H1 (cell line): ENCODE measurements around the gene CDKN1A. TPM values are rescaled to one million over a fixed set of nuclear protein-coding genes. Genes with fewer than 3 reads are reported as not detected.
A peak's percentile ranks its signal among the peaks of the same experiment; 100 is the strongest.

Experiments used
- CTCF ChIA-PET: fragments of 300-600 bp; sonication (Branson Sonifier 250); formaldehyde crosslinking; loops from one replicate; lab custom pipeline; 2021; ENCODE audit not compliant: partially characterized antibody; lab: Charles Lee
- POLR2A ChIA-PET: fragments of 300-600 bp; sonication (Branson Sonifier 250); formaldehyde crosslinking; loops from one replicate; lab custom pipeline; 2021; ENCODE audit warnings: inconsistent platforms; ENCODE audit not compliant: partially characterized antibody; lab: Charles Lee
- DNase-seq, 2 experiments: peaks; one replicate each; pipeline versions ENCODE4 v3.0.0 to v3.0.0-alpha.2; 2010 to 2022; ENCODE audit warnings: low spot score in 2 of 2, low read depth in 1 of 2, mixed read lengths in 1 of 2
- FAIRE-seq: peaks from 2 replicates; lab custom pipeline; 2011; peaks lifted over from hg19 to GRCh38; lab: Jason Lieb, UNC
- H2AFZ ChIP-seq: 2 replicates; pipeline ENCODE4 v1.8.1; 2012; ENCODE audit warnings: low read length, inconsistent platforms
- H2AK5ac ChIP-seq: 2 replicates; pipeline ENCODE4 v1.6.1; 2013; ENCODE audit warnings: low read depth, low read length
- H2BK120ac ChIP-seq: replicated peaks from 2 replicates; pipeline ENCODE3; 2013; ENCODE audit warnings: low read depth, low read length, inconsistent platforms
- H2BK12ac ChIP-seq: 2 replicates; pipeline ENCODE4 v1.6.1; 2013; ENCODE audit warnings: low read depth, low read length
- H2BK15ac ChIP-seq: 2 replicates; pipeline ENCODE4 v1.6.1; 2013; ENCODE audit warnings: low read length
- H2BK20ac ChIP-seq: 2 replicates; pipeline ENCODE4 v1.6.1; 2013; ENCODE audit warnings: low read length
- H2BK5ac ChIP-seq: 2 replicates; pipeline ENCODE4 v1.6.1; 2013; ENCODE audit warnings: low read depth, low read length
- H3K14ac ChIP-seq: 2 replicates; pipeline ENCODE4 v1.6.1; 2013; ENCODE audit warnings: inconsistent platforms; ENCODE audit not compliant: insufficient read length
- H3K18ac ChIP-seq: 2 replicates; pipeline ENCODE4 v1.6.1; 2013; ENCODE audit warnings: low read length; ENCODE audit errors: extremely low read depth
- H3K23ac ChIP-seq: 2 replicates; pipeline ENCODE4 v1.6.1; 2013; ENCODE audit warnings: inconsistent platforms; ENCODE audit not compliant: insufficient read length
- H3K23me2 ChIP-seq: 2 replicates; pipeline ENCODE4 v1.6.1; 2013; ENCODE audit warnings: low read depth, low read length
- H3K27ac ChIP-seq: 2 replicates; pipeline ENCODE4 v1.6.1; 2011; ENCODE audit warnings: low read depth, low read length, inconsistent platforms
- H3K27me3 ChIP-seq, 4 experiments: replicated peaks in 1 of 4; 1 replicate in 1 of 4; 2 replicates in 3 of 4; pipeline versions ENCODE4 v1.6.1 to v1.8.1; 2011 to 2013; ENCODE audit warnings: low read length in 3 of 4, mild to moderate bottlenecking in 3 of 4, inconsistent platforms in 2 of 4, mixed read lengths in 2 of 4, moderate library complexity in 1 of 4; ENCODE audit not compliant: control insufficient read depth in 3 of 4, insufficient read depth in 3 of 4; ENCODE audit errors: extremely low read depth in 1 of 4
- H3K36me3 ChIP-seq, 4 experiments: 2 replicates each; pipeline versions ENCODE4 v1.6.1 to v1.8.1; 2011 to 2013; ENCODE audit warnings: mild to moderate bottlenecking in 4 of 4, low read length in 3 of 4, moderate library complexity in 2 of 4, control low read depth in 1 of 4, inconsistent platforms in 1 of 4; ENCODE audit not compliant: insufficient read depth in 4 of 4, control insufficient read depth in 2 of 4
- H3K4ac ChIP-seq: replicated peaks from 2 replicates; pipeline ENCODE3; 2013; ENCODE audit warnings: low read length, low read depth, mixed read lengths, inconsistent platforms; ENCODE audit not compliant: insufficient read length
- H3K4me1 ChIP-seq, 4 experiments: replicated peaks in 1 of 4; 1 replicate in 1 of 4; 2 replicates in 3 of 4; pipeline versions ENCODE4 v1.6.1 to v1.8.1; 2011 to 2013; ENCODE audit warnings: low read length in 3 of 4, inconsistent platforms in 2 of 4, mixed read lengths in 1 of 4; ENCODE audit not compliant: insufficient read depth in 4 of 4, control insufficient read depth in 3 of 4
- H3K4me2 ChIP-seq, 2 experiments: 2 replicates each; pipeline versions ENCODE4 v1.6.1 to v1.8.1; 2011 to 2013; ENCODE audit warnings: low read depth in 2 of 2, low read length in 2 of 2, control low read depth in 1 of 2, inconsistent platforms in 1 of 2, mild to moderate bottlenecking in 1 of 2; ENCODE audit not compliant: insufficient read depth in 1 of 2
- H3K4me3 ChIP-seq, 4 experiments: fragments of 200-600, 300-600 bp in 1 of 4; sonication (generic), shearing (Covaris generic), sonication (Bioruptor Twin) in 1 of 4; 2 replicates each; pipeline versions ENCODE4 v1.5.1 to v1.8.1; 2011 to 2016; ENCODE audit warnings: low read length in 4 of 4, low read depth in 3 of 4, control low read depth in 2 of 4, inconsistent platforms in 2 of 4, mild to moderate bottlenecking in 2 of 4, mixed read lengths in 1 of 4, moderate library complexity in 1 of 4; ENCODE audit not compliant: insufficient read depth in 2 of 4; ENCODE audit errors: extremely low read depth in 1 of 4
- H3K56ac ChIP-seq: replicated peaks from 2 replicates; pipeline ENCODE3; 2013; ENCODE audit warnings: low read depth, mild to moderate bottlenecking, mixed read lengths, low read length, inconsistent platforms; ENCODE audit not compliant: insufficient read length
- H3K79me1 ChIP-seq: 2 replicates; pipeline ENCODE4 v1.6.1; 2013; ENCODE audit warnings: low read depth, low read length, control low read depth
- H3K79me2 ChIP-seq, 2 experiments: 2 replicates each; pipeline versions ENCODE4 v1.6.1 to v1.8.1; 2012 to 2013; ENCODE audit warnings: low read length in 2 of 2, mild to moderate bottlenecking in 2 of 2, inconsistent platforms in 1 of 2; ENCODE audit not compliant: insufficient read depth in 2 of 2, control insufficient read depth in 1 of 2
- H3K9ac ChIP-seq, 4 experiments: replicated peaks in 1 of 4; 1 replicate in 1 of 4; 2 replicates in 3 of 4; pipeline versions ENCODE4 v1.6.1 to v1.8.1; 2011 to 2013; ENCODE audit warnings: low read depth in 3 of 4, low read length in 3 of 4, control low read depth in 2 of 4, mild to moderate bottlenecking in 2 of 4, moderate library complexity in 2 of 4, inconsistent platforms in 1 of 4; ENCODE audit errors: extremely low read depth in 1 of 4
- H3K9me3 ChIP-seq, 2 experiments: 2 replicates each; pipeline versions ENCODE4 v1.6.1 to v1.8.1; 2012 to 2013; ENCODE audit warnings: mild to moderate bottlenecking in 2 of 2, moderate library complexity in 2 of 2, control low read depth in 1 of 2, inconsistent platforms in 1 of 2, low read depth in 1 of 2, low read length in 1 of 2, mixed read lengths in 1 of 2; ENCODE audit not compliant: insufficient read depth in 2 of 2
- H4K20me1 ChIP-seq, 2 experiments: replicated peaks in 1 of 2; 2 replicates each; pipeline versions ENCODE3 to v1.8.1; 2011 to 2013; ENCODE audit warnings: inconsistent platforms in 2 of 2, low read length in 2 of 2, mild to moderate bottlenecking in 1 of 2; ENCODE audit not compliant: insufficient read depth in 2 of 2, control insufficient read depth in 1 of 2
- H4K5ac ChIP-seq: 2 replicates; pipeline ENCODE4 v1.6.1; 2013; ENCODE audit warnings: low read length, low read depth, mixed read lengths, inconsistent platforms; ENCODE audit not compliant: insufficient read length
- H4K8ac ChIP-seq: 2 replicates; pipeline ENCODE4 v1.8.0; 2013; ENCODE audit warnings: mild to moderate bottlenecking, moderate library complexity, low read length, inconsistent platforms; ENCODE audit not compliant: insufficient read depth; ENCODE audit errors: extremely low read depth
- H4K91ac ChIP-seq: replicated peaks from 2 replicates; pipeline ENCODE3; 2013; ENCODE audit warnings: low read length, mixed read lengths, inconsistent platforms; ENCODE audit not compliant: insufficient read length
- ATF3 ChIP-seq: IDR thresholded peaks from 2 replicates; pipeline ENCODE4 v1.6.1; 2011; ENCODE audit warnings: low read depth, mild to moderate bottlenecking, low read length; ENCODE audit not compliant: insufficient read depth
- BACH1 ChIP-seq: IDR thresholded peaks from 2 replicates; pipeline ENCODE4 v1.6.1; 2012; ENCODE audit warnings: low read length, improper control_type of control experiment
- CEBPB ChIP-seq: IDR thresholded peaks from 2 replicates; pipeline ENCODE4 v1.6.1; 2012; ENCODE audit warnings: low read depth, low read length
- JUN ChIP-seq: IDR thresholded peaks from 2 replicates; pipeline ENCODE4 v1.6.1; 2011; ENCODE audit warnings: low read depth, mild to moderate bottlenecking, improper control_type of control experiment, low read length
- JUND ChIP-seq: IDR thresholded peaks from 2 replicates; pipeline ENCODE4 v1.6.1; 2011; ENCODE audit warnings: mild to moderate bottlenecking, improper control_type of control experiment, low read length
- POLR2AphosphoS5 ChIP-seq: IDR thresholded peaks from 2 replicates; pipeline ENCODE4 v1.6.1; 2011; ENCODE audit warnings: low read depth, low read length
- SIX5 ChIP-seq: IDR thresholded peaks from 2 replicates; pipeline ENCODE4 v1.6.1; 2011; ENCODE audit warnings: mild to moderate bottlenecking, low read depth, low read length
- TAF1 ChIP-seq: IDR thresholded peaks from 2 replicates; pipeline ENCODE4 v1.6.1; 2011; ENCODE audit warnings: mild to moderate bottlenecking, low read depth, low read length
- TAF7 ChIP-seq: optimal IDR thresholded peaks from 2 replicates; pipeline ENCODE3; 2011; ENCODE audit warnings: low read depth, mild to moderate bottlenecking, inconsistent platforms, low read length, moderate library complexity, borderline replicate concordance
- TCF12 ChIP-seq: IDR thresholded peaks from 2 replicates; pipeline ENCODE4 v1.6.1; 2011; ENCODE audit warnings: low read depth, mild to moderate bottlenecking, low read length
- YY1 ChIP-seq: IDR thresholded peaks from 2 replicates; pipeline ENCODE4 v1.6.1; 2011; ENCODE audit warnings: low read depth, mild to moderate bottlenecking, low read length
- WGBS, 2 experiments: shearing (Covaris generic) in 1 of 2; methylation state at CpG; one replicate each; pipeline versions ENCODE4 v1.1.6 to v1.1.7; 2013 to 2015; ENCODE audit warnings: low lambda C conversion rate in 2 of 2, mixed read lengths in 2 of 2, inconsistent platforms in 1 of 2, low coverage in 1 of 2, missing lambda C conversion rate in 1 of 2; ENCODE audit not compliant: insufficient replicate concordance in 2 of 2, insufficient coverage in 1 of 2, insufficient read length in 1 of 2; ENCODE audit errors: extremely low coverage in 1 of 2, missing lambda C conversion rate in 1 of 2; 5-methylcytosine and 5-hydroxymethylcytosine counted together
- polyA plus RNA-seq, 7 experiments: library from polyadenylated mRNA; depleted of rRNA in 3 of 7; stranded (reverse) in 5 of 7; unstranded in 2 of 7; fragments of >200 nt in 5 of 7; fragments of 200-250 nt in 2 of 7; gene quantifications; 1 replicate in 5 of 7; 2 replicates in 1 of 7; 4 replicates in 1 of 7; pipeline versions ENCODE4 v1.2.1 to v1.2.3, GENCODE V29; 2011 to 2013; ENCODE audit warnings: missing spikeins in 2 of 7, mixed read lengths in 2 of 7
- total RNA-seq: library from RNA; stranded (reverse); fragmentation: NEBNext Ultra II Directional; extraction: Animal tissue kit (Norgen Biotek cat#: 25700); gene quantifications from 2 replicates; pipeline ENCODE4 v1.2.1, GENCODE V29; 2021

CDKN1A gene
- total and polyA plus RNA-seq, 2 of the 8 experiments (the other 6 are each of a cell fraction or from before 2014, with no cell fraction given): 15.2 to 36.0 TPM

DNA sequence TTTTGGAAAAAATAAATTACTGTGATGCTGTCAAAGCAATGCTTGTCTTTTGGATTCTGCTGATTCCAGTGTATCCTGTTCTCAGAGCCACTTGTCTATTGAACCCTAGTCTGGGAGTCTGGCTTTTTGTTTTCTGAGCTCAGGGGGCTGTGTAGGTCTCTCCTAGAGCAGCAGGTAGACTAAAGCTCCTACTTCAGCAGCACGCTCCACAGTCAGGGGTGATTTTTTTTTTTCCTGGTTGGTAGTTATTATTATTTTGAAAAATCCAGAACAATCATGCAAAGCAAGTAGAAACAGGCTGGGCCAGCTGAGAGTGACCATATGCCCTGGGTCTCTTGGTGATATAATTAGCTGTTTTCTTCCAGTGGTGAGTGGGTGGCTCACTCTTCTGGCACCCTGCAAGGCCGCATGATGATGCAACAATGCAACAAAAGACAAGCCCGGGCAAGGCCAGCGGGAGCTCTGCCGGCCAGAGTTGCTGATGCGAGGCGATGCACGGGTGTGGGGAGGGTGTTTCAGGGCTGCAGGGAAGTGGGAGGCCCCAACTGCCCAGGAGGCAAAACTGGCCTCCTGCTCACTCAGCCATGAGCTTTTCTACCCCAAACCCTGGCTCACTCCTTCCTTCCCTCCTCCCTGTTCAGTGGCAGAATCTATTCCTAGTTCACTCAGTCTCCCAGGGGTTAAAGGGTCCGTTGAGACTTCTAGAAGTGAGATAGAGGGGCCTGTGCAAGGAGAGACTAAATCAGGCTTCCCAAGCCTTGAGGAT is 11.5 kb upstream of the CDKN1A start:
- no peak for FAIRE-seq
- no peak overlapping the region for H2AK5ac ChIP-seq
- TF ChIP-seq TCF12 (no peak), JUN (no peak), ATF3 (peak; percentile 93), TAF7 (no peak), TAF1 (0 out of 2 replicates have a peak, but pooled peaks have one; percentile 38), JUND (peak; percentile 78; the same call in 1 of the 2 replicates), BACH1 (peak; percentile 43; the same call in 1 of the 2 replicates), CEBPB (peak; percentile 99), SIX5 (no peak), POLR2AphosphoS5 (peak; percentile 39; the same call in 1 of the 2 replicates), YY1 (0 out of 2 replicates have a peak, but pooled peaks have one; percentile 18)

More for the DNA sequence above, 11.5 kb upstream of the CDKN1A start:
- H3K4ac ChIP-seq: peak overlapping the region; percentile 58
- peak overlapping the region; percentile 30 for H4K5ac ChIP-seq
- peak overlapping the region; percentile 68; the same call in 1 of the 2 replicates for H4K8ac ChIP-seq
- no peak overlapping the region for H2BK15ac ChIP-seq
- peak overlapping the region; percentile 74; the same call in 1 of the 2 replicates for H2BK20ac ChIP-seq
- peak overlapping the region; percentile 93 for H2BK120ac ChIP-seq
- POLR2A ChIA-PET: interaction anchor here (0.6 to 8.6 kb wide), 10 partner anchors 9 to 281 kb away, joined by 3 to 109 read pairs (median 4); partner anchors contain the start of gene CDKN1A
- H3K14ac ChIP-seq: no peak overlapping the region
- 7% methylated on average over 9 of the region's 9 CpGs; no CpG with 5 or more reads in 1 of the 2 experiments for WGBS, 2 experiments
- H3K4me1 ChIP-seq: peaks cover 2 to 23% (median 12%) of the 10 kb centered on the region in 4 experiments
- no peaks in the 10 kb centered on the region for H3K79me1 ChIP-seq
- no peaks in the 10 kb centered on the region for H3K27me3 ChIP-seq
- 0 out of 7 replicates have a peak overlapping the region, but pooled peaks of 1 of the 4 experiments have one; percentile 10 for H3K9ac ChIP-seq
- no peaks in the 10 kb centered on the region for H3K23me2 ChIP-seq
- H3K9me3 ChIP-seq: no peaks in the 10 kb centered on the region
- peak overlapping the region; percentile 44 for H3K18ac ChIP-seq
- no peak overlapping the region for H3K56ac ChIP-seq
- H4K91ac ChIP-seq: peak overlapping the region; percentile 93
- peak overlapping the region; percentile 95 for H2BK5ac ChIP-seq
- H3K27ac ChIP-seq: peak overlapping the region; percentile 70
- H3K36me3 ChIP-seq: no peaks in the 10 kb centered on the region
- DNase-seq: peak in 1 of 2 experiments; percentile 60
- CTCF ChIA-PET: interaction anchor here (0.6 to 7.2 kb wide), 8 partner anchors 12 to 93 kb away, joined by 3 to 67 read pairs (median 4); partner anchors contain the start of gene CDKN1A
- H3K4me2 ChIP-seq: peak overlapping the region; percentile 41 to 50
- H3K4me3 ChIP-seq: peak overlapping the region in 1 of 4 experiments; percentile 20; a peak in 2 of 8 replicates
- no peak overlapping the region for H3K23ac ChIP-seq
- H3K79me2 ChIP-seq: no peaks in the 10 kb centered on the region
- H2BK12ac ChIP-seq: peak overlapping the region; percentile 82
- H4K20me1 ChIP-seq: no peaks in the 10 kb centered on the region
- no peak overlapping the region for H2AFZ ChIP-seq
